ENCODE results near the gene SERINC2.

- TF ChIP-seq FOS (IDR thresholded peaks at IDR 0.05; ENCODE audit: low read depth, low read length) (no peak), POLR2A (IDR thresholded peaks at IDR 0.05; ENCODE audit: low read depth, low read length) (no peak), MXI1 (IDR thresholded peaks at IDR 0.05; ENCODE audit: borderline replicate concordance, low read depth, low read length) (no peak), RAD21 (IDR thresholded peaks at IDR 0.05; ENCODE audit: low read length) (no peak), MAFK (IDR thresholded peaks at IDR 0.05; ENCODE audit: low read depth, low read length) (no peak), USF2 (IDR thresholded peaks at IDR 0.05; ENCODE audit: low read depth, low read length) (no peak), CEBPB (IDR thresholded peaks at IDR 0.05; ENCODE audit: low read depth, low read length) (no peak), RCOR1 (IDR thresholded peaks at IDR 0.05; ENCODE audit: insufficient replicate concordance, low read length) (no peak), BHLHE40 (IDR thresholded peaks at IDR 0.05; ENCODE audit: low read depth, low read length) (no peak), RFX5 (IDR thresholded peaks at IDR 0.05; ENCODE audit: low read depth, low read length) (no peak), SMC3 (IDR thresholded peaks at IDR 0.05; ENCODE audit: low read depth, low read length) (no peak), CHD1 (IDR thresholded peaks at IDR 0.05; ENCODE audit: low read depth, low read length) (no peak)
- TF ChIP-seq, protein P1, sequence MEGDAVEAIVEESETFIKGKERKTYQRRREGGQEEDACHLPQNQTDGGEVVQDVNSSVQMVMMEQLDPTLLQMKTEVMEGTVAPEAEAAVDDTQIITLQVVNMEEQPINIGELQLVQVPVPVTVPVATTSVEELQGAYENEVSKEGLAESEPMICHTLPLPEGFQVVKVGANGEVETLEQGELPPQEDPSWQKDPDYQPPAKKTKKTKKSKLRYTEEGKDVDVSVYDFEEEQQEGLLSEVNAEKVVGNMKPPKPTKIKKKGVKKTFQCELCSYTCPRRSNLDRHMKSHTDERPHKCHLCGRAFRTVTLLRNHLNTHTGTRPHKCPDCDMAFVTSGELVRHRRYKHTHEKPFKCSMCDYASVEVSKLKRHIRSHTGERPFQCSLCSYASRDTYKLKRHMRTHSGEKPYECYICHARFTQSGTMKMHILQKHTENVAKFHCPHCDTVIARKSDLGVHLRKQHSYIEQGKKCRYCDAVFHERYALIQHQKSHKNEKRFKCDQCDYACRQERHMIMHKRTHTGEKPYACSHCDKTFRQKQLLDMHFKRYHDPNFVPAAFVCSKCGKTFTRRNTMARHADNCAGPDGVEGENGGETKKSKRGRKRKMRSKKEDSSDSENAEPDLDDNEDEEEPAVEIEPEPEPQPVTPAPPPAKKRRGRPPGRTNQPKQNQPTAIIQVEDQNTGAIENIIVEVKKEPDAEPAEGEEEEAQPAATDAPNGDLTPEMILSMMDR (conservative IDR thresholded peaks at IDR 0.05; ENCODE audit: low read depth, low read length): no peak
Measured at GRCh38 chr1:31412732-31413404, at the start of gene SERINC2.

Data from IMR-90 (cell line).